Activated naive CD8-positive, alpha-beta T cell (primary cell): ENCODE results near the gene UFC1.

Experiments used
- H3K27ac Mint-ChIP-seq: one replicate; pipeline ENCODE4 v1.8.0; 2021; ENCODE audit warnings: mixed read lengths
- H3K27me3 Mint-ChIP-seq: one replicate; pipeline ENCODE4 v1.8.0; 2021; ENCODE audit warnings: mixed read lengths
- H3K36me3 Mint-ChIP-seq: one replicate; pipeline ENCODE4 v1.8.0; 2021; ENCODE audit warnings: mixed read lengths
- H3K4me1 Mint-ChIP-seq: one replicate; pipeline ENCODE4 v1.8.0; 2021; ENCODE audit warnings: low read depth, mixed read lengths
- H3K4me3 Mint-ChIP-seq: one replicate; pipeline ENCODE4 v1.8.0; 2021; ENCODE audit warnings: mild to moderate bottlenecking, mixed read lengths
- H3K9me3 Mint-ChIP-seq: one replicate; pipeline ENCODE4 v1.8.0; 2021; ENCODE audit warnings: low read depth, mixed read lengths

Gene UFC1

GRCh38 chr1:161189036-161189435, 35.3 kb downstream of the UFC1 start:
- Mint-ChIP-seq H3K4me3 (no peak overlapping the region), H3K27ac (peak overlapping the region; percentile 46), H3K36me3 (no peaks in the 10 kb centered on the region), H3K9me3 (no peaks in the 10 kb centered on the region), H3K4me1 (peaks cover 57% of the 10 kb centered on the region), H3K27me3 (no peaks in the 10 kb centered on the region)

DNA sequence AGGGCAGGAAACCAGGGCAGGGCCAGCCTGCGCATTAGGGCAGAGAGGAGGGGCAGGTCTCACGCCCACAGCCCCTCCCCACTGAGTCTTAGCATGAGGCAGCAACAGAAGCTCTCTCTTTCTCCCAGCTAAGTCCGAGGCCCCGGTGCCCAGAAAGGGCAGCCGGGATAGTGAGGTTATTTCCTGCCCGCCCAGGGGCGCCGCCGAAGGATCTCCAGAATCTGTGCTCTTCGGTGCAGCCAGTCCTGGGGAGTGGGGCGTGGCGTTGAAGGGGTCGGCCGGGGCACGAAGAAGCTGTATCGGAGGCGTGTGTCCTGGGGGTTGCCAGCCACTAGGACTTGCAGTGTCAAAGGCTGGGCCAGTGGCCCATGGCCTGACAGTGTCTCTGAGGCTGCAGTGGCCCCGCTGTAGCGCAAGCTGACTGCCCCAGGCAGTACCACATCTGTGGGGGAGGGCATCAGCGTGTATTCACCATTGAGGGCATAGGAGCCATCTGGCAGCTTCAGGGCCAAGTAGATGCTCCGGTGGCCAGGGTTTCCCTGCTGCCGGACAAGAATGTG, 37.3 kb downstream of the UFC1 start:
- Mint-ChIP-seq H3K4me3 (no peak overlapping the region), H3K9me3 (no peaks in the 10 kb centered on the region), H3K27me3 (no peaks in the 10 kb centered on the region), H3K27ac (no peak overlapping the region), H3K4me1 (peaks cover 53% of the 10 kb centered on the region), H3K36me3 (no peaks in the 10 kb centered on the region)

GRCh38 chr1:161191971-161192370, 38.2 kb downstream of the UFC1 start:
- Mint-ChIP-seq H3K4me3 (no peak overlapping the region), H3K36me3 (no peaks in the 10 kb centered on the region), H3K27ac (no peak overlapping the region), H3K27me3 (no peaks in the 10 kb centered on the region), H3K4me1 (peaks cover 44% of the 10 kb centered on the region), H3K9me3 (no peaks in the 10 kb centered on the region)

DNA sequence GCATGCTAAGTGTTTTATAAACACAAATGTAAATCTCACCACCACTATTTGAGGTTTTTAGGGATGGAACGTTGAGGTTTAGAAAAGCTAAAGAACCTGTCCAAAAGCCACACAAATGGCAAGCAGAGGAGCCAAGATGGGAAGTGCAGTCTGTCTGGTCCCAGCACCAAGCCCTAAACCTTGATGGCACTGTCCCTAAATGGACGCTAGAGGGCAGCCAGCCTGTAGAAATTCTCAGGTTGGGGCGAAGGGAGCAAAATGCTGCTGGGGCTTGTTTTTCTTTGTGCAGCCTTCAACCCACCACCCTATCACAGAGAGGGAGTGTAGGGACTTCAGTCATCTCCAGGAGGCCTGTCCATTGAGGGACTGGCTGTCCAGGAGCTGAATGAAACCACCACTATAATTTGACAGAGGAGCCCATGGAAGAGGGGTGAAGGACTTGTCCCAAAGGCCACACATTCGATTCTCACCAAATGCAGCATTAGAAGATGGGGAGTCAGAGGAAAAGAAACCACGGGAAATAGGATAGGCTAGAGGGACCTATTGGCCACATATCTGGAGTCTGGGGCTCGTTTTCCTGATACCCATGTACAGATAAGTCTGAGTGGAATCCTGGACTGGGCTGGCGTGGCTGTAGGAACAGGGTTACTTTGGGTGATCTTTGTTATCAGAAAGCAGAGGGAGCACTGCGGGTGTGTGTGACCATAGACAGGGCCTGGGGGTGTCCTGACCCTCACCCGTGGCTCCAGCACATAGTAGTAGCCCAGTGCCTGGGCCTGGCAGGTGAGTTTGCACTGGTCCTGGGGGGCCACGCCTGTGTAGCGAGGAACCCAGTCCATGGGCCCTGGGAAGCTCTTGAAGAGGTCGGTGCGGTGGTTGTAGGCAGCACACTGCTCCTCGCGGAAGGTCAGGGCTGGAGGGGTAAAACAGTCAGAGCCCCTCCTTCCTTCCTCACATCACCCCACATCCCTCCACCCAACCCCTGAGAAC, 39.0 kb downstream of the UFC1 start:
- peaks cover 38% of the 10 kb centered on the region for H3K4me1 Mint-ChIP-seq
- H3K4me3 Mint-ChIP-seq: no peak overlapping the region
- no peaks in the 10 kb centered on the region for H3K27me3 Mint-ChIP-seq
- H3K36me3 Mint-ChIP-seq: no peaks in the 10 kb centered on the region
- peak overlapping the region; percentile 87 for H3K27ac Mint-ChIP-seq
- H3K9me3 Mint-ChIP-seq: no peaks in the 10 kb centered on the region

- H3K27ac Mint-ChIP-seq: no peak overlapping the region
Measured at GRCh38 chr1:161193561-161194235, 39.9 kb downstream of the UFC1 start.

GRCh38 chr1:161195171-161195570, 41.4 kb downstream of the UFC1 start:
- Mint-ChIP-seq H3K4me1 (peaks cover 39% of the 10 kb centered on the region), H3K9me3 (no peaks in the 10 kb centered on the region), H3K36me3 (no peaks in the 10 kb centered on the region), H3K27ac (peak overlapping the region; percentile 66), H3K4me3 (no peak overlapping the region), H3K27me3 (no peaks in the 10 kb centered on the region)

More at GRCh38 chr1:161193561-161194235, 39.9 kb downstream of the UFC1 start:
- Mint-ChIP-seq H3K36me3 (no peaks in the 10 kb centered on the region), H3K27me3 (no peaks in the 10 kb centered on the region), H3K9me3 (no peaks in the 10 kb centered on the region), H3K4me3 (no peak overlapping the region), H3K4me1 (peaks cover 33% of the 10 kb centered on the region)

GRCh38 chr1:161196111-161196510, 42.3 kb downstream of the UFC1 start:
- Mint-ChIP-seq H3K27ac (peak overlapping the region; percentile 68), H3K36me3 (no peaks in the 10 kb centered on the region), H3K27me3 (no peaks in the 10 kb centered on the region), H3K4me3 (no peak overlapping the region), H3K9me3 (no peaks in the 10 kb centered on the region), H3K4me1 (peaks cover 46% of the 10 kb centered on the region)

DNA sequence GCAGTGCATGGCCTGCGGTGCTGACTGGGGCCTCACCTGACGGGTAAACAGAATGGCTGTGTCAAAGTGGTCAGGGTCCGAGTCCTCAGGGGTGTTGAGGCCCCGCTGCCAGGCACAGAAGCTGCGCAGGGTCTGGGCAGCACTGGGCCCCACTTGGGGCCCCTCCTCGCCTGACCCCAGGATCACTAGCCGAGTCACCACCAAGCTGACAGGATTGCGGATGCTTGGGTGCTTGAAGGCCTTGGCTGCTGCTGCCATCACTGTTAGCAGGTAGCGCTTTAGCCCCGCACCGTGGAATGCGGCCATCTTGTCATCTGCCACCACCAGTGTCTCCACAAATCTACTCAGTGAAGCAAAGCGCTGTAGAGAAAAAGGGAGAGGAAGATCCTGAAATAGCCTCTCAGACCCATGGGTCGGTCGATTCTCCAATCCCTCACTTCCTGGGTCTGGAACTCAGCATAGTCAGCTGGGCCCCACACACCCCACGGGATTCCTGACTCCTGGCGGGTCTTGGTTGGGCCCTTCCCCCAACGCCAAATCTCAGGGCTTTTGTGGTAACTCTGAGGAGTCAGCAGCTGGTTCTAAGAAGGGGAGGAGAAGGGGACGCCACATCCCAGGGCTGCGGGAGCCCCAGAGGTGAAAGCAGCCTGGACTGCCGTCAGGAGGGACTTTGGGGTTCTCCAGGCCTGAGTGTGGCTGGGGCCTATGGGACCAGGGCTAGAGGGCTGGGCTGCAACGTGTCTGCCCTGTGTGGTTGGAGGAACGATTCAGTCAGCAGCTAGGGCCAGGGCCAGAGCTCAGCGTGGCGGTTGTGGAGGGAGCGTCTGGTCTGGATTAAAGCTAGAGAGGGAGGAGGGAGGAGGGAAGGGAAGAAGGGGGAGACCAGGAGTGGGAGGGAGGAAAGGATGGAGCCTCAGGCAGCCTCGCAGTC, 43.0 kb downstream of the UFC1 start:
- Mint-ChIP-seq H3K4me3 (no peak overlapping the region), H3K4me1 (peaks cover 53% of the 10 kb centered on the region), H3K9me3 (no peaks in the 10 kb centered on the region), H3K27ac (no peak overlapping the region), H3K36me3 (no peaks in the 10 kb centered on the region), H3K27me3 (no peaks in the 10 kb centered on the region)

GRCh38 chr1:161197560-161198193, 43.9 kb downstream of the UFC1 start:
- Mint-ChIP-seq H3K4me1 (peaks cover 55% of the 10 kb centered on the region), H3K4me3 (no peak overlapping the region), H3K9me3 (no peaks in the 10 kb centered on the region), H3K27me3 (no peaks in the 10 kb centered on the region), H3K27ac (no peak overlapping the region), H3K36me3 (no peaks in the 10 kb centered on the region)

DNA sequence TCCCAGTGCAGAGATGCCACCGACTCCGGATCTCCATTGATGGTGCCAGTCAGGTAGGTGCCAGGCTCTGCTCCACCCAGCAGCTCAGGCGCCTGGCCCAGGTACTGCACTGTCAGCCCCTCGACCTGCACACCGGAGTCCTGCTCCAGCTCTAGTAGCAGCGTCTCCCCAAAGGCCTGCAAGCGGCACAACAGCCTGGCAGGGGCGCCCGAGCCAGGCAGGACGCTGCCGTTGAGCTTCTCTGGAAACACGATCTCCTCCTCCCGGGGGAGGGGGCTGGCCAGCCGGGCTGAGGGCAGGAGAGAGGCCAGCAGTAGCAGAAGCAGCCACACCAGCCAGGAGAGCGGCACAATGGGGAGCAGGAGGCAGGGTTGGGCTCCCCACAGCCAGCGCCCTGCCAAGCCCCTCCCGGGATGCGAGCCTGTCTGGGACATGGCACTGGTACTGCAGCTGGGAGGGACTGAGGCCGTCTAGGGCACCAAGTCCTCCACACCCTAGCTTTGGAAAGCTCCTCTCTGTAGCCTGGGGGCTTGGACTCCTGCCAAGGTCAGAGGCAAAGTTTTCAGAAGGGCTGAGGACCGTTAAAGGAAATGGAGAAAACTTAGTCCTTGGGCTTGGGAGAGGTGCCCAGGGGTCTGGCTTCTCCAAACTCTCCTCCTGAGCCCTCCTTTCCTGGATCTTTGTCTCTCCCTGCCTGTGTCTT, 44.6 kb downstream of the UFC1 start:
- no peaks in the 10 kb centered on the region for H3K9me3 Mint-ChIP-seq
- no peaks in the 10 kb centered on the region for H3K27me3 Mint-ChIP-seq
- H3K27ac Mint-ChIP-seq: no peak overlapping the region
- no peaks in the 10 kb centered on the region for H3K36me3 Mint-ChIP-seq
- no peak overlapping the region for H3K4me3 Mint-ChIP-seq
- H3K4me1 Mint-ChIP-seq: peaks cover 55% of the 10 kb centered on the region

GRCh38 chr1:161198897-161199431, 45.2 kb downstream of the UFC1 start, which contains the start of gene ADAMTS4:
Gene ADAMTS4, minus strand, starts transcription at chr1:161199054. Its CDS starts 427 bp downstream, at chr1:161198627.
- H3K27me3 Mint-ChIP-seq: no peaks in the 10 kb centered on the region
- peak within 1 kb of the TSS; percentile 48 for H3K4me3 Mint-ChIP-seq
- peak within 1 kb of the TSS; percentile 95 for H3K27ac Mint-ChIP-seq
- peaks cover under 1% of the 10 kb centered on the region for H3K36me3 Mint-ChIP-seq
- H3K4me1 Mint-ChIP-seq: peaks cover 61% of the 10 kb centered on the region
- H3K9me3 Mint-ChIP-seq: no peaks in the 10 kb centered on the region

- H3K4me1 Mint-ChIP-seq: peaks cover 64% of the 10 kb centered on the region
- peak overlapping the region; percentile 94 for H3K4me3 Mint-ChIP-seq
- H3K27ac Mint-ChIP-seq: peak overlapping the region; percentile 95
- peaks cover 6% of the 10 kb centered on the region for H3K36me3 Mint-ChIP-seq
- no peaks in the 10 kb centered on the region for H3K27me3 Mint-ChIP-seq
- no peaks in the 10 kb centered on the region for H3K9me3 Mint-ChIP-seq
Measured at GRCh38 chr1:161199506-161200139, 45.8 kb downstream of the UFC1 start.
